Measurements from ENCODE around the gene LONP2.
"Not testable (repeated sequence)": the region's sequence is repeated elsewhere in the genome, so short reads cannot be mapped to it uniquely, and the experiment has no call there.

Gene LONP2

DNA sequence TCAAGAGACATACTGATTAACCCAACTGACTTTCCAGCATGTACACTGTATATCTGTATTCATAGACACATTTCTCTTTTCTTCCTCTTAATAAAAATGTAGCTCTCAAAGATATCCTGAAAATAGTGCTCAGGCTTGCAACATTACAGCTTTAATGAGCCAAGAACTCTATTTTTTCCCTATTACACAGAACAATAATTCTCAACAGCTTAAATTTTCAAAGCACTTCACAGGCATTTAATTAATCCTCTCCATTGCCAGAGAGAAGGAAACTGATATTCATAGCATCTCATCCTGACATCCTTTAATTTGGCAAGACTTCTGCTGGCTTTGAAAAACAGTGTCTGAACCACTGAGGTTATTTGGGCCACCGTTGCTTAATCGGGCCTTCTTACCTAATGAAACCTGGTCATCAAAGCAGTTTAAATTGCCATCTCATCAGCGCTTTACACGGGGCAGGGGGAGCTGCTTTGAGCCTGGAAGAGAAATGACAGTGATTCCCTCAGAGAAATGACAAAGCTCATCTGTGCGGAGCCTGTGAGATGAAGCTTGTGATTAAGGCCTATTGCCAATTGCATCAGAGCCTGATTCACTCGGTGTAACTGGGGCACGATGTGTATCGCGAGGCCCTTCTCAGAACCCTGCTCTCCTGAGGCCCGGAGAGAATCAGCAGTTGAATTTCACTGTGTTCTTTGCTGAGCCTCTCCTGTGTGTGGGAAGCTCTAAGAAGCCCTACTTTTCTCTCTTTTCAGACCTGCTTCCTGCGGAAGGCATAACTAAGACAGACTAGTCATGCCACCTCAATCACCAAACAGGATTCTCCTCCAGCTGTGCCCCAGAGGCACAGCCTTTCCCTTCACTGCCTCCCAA is 149.6 kb downstream of the LONP2 start:
- TF ChIP-seq, protein P1, sequence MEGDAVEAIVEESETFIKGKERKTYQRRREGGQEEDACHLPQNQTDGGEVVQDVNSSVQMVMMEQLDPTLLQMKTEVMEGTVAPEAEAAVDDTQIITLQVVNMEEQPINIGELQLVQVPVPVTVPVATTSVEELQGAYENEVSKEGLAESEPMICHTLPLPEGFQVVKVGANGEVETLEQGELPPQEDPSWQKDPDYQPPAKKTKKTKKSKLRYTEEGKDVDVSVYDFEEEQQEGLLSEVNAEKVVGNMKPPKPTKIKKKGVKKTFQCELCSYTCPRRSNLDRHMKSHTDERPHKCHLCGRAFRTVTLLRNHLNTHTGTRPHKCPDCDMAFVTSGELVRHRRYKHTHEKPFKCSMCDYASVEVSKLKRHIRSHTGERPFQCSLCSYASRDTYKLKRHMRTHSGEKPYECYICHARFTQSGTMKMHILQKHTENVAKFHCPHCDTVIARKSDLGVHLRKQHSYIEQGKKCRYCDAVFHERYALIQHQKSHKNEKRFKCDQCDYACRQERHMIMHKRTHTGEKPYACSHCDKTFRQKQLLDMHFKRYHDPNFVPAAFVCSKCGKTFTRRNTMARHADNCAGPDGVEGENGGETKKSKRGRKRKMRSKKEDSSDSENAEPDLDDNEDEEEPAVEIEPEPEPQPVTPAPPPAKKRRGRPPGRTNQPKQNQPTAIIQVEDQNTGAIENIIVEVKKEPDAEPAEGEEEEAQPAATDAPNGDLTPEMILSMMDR (conservative IDR thresholded peaks at IDR 0.05): no peak
- TF ChIP-seq ZFX (IDR thresholded peaks at IDR 0.05): no peak
- no peak overlapping the region for H3K27ac ChIP-seq

DNA sequence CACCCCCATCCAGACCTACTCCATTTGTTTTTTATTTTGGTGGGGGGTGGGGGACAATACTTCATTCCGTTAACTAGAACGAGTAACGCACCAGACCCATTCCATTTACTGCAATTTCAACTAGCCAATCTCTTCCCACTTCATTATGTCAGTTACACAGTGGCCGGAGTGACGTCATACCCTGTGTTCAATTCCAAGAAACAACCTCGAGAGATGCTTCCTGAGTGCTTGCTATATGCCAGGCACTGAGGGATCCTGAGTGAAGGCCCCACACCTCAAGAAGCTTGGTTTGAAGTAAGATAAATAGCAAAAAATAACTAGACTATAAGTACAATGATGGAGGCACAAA is 150.2 kb downstream of the LONP2 start:
- H3K27ac ChIP-seq: no peak overlapping the region
- TF ChIP-seq, protein P1 (conservative IDR thresholded peaks at IDR 0.05): no peak
- no peak for TF ChIP-seq ZFX (IDR thresholded peaks at IDR 0.05)

DNA sequence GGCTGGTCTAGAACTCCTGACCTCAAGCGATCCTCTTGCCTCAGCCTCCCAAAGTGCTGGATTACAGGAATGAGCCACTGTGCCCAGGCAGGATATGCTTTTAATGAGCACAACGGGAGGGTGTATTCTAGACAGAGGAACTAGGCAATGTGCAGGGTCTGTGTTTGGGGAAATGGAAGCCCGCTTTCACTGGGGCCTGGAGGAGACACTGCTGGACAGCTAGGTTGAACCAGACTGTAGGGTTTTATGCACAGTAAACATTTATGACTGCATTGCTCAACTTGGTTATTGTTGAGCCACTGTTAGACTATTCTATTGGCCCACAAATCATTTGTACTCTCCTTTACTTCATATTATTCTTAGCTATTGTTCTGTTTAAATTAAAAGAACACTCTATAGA is 151.3 kb downstream of the LONP2 start:
- TF ChIP-seq, protein P1 (conservative IDR thresholded peaks at IDR 0.05): no peak
- TF ChIP-seq ZFX (IDR thresholded peaks at IDR 0.05): no peak
- no peak overlapping the region for H3K27ac ChIP-seq

DNA sequence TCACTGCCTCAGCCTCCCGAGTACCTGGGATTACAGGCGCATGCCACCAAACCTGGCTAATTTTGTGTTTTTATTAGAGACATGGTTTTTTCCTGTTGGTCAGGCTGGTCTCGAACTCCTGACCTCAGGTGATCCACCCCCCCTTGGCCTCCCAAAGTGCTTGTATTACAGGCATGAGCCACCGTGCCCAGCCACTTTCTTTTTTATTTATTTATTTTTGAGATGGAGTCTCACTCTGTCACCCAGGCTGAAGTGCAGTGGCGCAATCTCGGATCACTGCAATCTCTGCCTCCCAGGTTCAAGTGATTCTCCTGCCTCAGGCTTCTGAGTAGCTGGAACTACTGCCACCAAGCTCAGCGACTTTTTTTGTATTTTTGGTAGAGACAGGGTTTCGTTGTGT is 158.4 kb downstream of the LONP2 start:
- not testable (repeated sequence) for H3K27ac ChIP-seq

DNA sequence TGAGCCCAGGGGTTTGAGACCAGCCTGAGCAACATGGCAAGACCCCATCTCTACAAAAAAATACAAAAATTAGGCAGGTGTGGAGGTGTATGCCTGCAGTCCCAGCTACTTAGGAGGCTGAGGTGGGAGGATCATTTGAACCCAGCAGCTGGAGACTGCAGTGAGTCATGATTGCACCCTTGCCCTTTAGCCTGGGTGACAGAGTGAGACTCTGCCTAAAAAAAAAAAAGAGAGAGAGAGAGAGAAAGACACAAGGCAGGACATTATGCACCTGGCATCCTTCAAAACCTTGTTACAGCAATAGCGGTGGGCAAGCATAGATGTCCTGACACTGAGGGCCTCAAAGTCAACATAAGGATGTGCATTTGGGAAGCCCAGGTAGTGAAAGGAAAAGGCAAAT is 161.1 kb downstream of the LONP2 start:
- no peak overlapping the region for H3K27ac ChIP-seq
- TF ChIP-seq, protein P1 (conservative IDR thresholded peaks at IDR 0.05): no peak
- TF ChIP-seq ZFX (IDR thresholded peaks at IDR 0.05): no peak

DNA sequence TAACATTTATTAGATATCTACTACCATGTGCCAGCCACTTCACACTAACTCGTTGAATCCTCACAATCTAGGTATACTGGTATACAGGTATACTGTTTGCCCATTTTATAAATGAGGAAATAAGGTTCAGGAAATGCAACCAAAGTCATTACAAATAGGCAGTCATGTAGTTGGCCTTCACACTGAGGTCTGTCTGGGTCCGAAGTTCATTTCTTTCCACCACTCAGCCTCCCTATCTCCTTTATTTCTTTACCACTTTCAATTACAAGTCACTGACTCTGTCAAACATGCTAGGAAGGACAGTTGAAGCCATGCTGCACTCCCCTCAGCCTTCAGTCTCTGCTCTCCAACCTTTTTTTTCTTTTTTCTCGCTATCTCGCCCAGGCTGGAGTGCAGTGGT is 161.8 kb downstream of the LONP2 start:
- H3K27ac ChIP-seq: no peak overlapping the region
- no peak for TF ChIP-seq ZFX (IDR thresholded peaks at IDR 0.05)
- TF ChIP-seq, protein P1 (conservative IDR thresholded peaks at IDR 0.05): no peak
